HepG2 (cell line): ENCODE measurements around the gene RPTOR.

Experiments used
- HNF4A ChIP-seq: sonication (generic); formaldehyde crosslinking; IDR thresholded peaks from 2 replicates; pipeline ENCODE4 v1.4.0; 2020; ENCODE audit warnings: missing genetic modification reagents
- RFX5 ChIP-seq: IDR thresholded peaks from 2 replicates; pipeline ENCODE4 v1.6.1; 2011; ENCODE audit warnings: low read depth, low read length, improper control_type of control experiment
- SP1 ChIP-seq, 2 experiments: fragments of 450-650 bp in 1 of 2; sonication (generic) in 1 of 2; formaldehyde crosslinking in 1 of 2; IDR thresholded peaks; 2 replicates each; pipeline versions ENCODE4 v1.4.0 to v1.6.1; 2016 to 2020; ENCODE audit warnings: missing genetic modification reagents in 1 of 2

GRCh38 chr17:80862978-80863377, 318.3 kb downstream of the RPTOR start:
- TF ChIP-seq SP1 (IDR thresholded peaks at IDR 0.05) (no peak), SP1 (CRISPR knock-in tag; IDR thresholded peaks at IDR 0.05) (no peak), RFX5 (no peak), HNF4A (CRISPR knock-in tag) (no peak)
